Endometrial microvascular endothelial cells (primary cell): ENCODE measurements around the gene SLC6A1. TPM values are rescaled to one million over a fixed set of nuclear protein-coding genes. Genes with fewer than 3 reads are reported as not detected.

Source experiments
- in situ Hi-C: cut with HindIII; loops from 2 replicates; pipeline ENCODE4 v1.10.0; 2017; ENCODE audit warnings: low sequenced_read_pairs, low pct_unique_long_range_greater_than_20kb; ENCODE audit errors: inconsistent ontology term
- total RNA-seq: library from RNA; depleted of rRNA; stranded (reverse); fragments of >200 nt; gene quantifications from one replicate; pipeline ENCODE4 v1.2.3, GENCODE V29; 2015; ENCODE audit errors: inconsistent ontology term

SLC6A1 gene
- total RNA-seq, 1 donor from 2014 or later: not detected

DNA sequence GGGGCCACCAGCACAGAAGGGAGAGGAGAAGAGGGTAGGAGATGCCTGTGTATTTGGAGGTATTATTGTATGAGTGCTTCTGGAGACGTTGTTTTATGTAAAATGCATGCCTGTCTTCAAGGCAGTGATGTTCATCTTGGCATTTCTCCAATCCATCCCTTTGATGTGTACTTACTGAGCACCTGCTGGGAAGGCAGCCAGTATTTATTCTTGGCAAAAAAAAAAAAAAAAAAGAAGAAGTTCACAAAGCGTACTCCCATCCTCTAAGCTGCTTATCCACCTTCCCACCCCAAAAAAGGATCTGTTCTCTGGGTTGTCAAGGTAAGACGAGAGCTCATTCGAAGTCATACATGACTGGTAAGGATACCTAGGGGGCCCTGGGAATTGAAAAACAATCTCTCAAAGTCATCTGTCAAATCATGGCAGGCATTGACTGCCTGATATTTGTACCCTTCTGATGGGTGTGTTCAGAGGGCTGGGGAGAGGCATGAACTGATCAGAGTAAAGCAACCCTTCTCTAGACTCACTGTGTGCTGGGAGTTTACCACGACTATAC lies 30.0 kb upstream of the SLC6A1 start:
- in situ Hi-C loops: loop anchor here (25.0 kb wide), 1 partner anchor 100 kb away; no protein-coding TSS in a partner anchor

DNA sequence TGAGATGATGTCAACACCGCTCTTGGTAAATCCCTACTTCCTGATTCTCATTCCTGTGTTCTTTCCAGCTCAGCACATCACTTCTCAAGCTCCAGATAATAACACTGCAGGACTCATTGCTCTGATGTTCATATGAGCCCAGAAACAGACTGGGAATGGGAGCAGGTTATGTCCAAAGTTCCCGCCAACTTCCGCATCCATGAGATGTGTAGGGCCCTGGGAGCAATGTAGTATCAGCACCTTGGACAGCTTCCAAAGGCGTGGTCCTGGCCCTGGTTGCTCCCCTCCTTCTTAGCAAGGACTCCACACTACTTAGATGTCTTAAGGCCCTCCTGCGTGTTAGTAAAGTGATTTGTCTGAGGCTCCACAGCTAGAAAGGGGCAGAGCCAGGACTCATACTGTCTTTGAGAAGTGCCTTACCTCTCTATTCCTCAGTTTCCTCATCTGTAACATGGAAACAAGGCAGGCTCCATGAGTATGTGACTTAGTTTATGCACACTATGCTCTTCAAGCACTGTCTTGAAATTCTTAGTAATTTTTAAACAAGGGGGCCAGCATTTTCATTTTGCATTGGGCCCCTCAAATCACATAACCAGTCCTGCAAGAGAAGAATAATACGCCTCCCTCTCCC lies 27.9 kb upstream of the SLC6A1 start:
- in situ Hi-C loops: loop anchor here (25.0 kb wide), 1 partner anchor 98 kb away; no protein-coding TSS in a partner anchor

DNA sequence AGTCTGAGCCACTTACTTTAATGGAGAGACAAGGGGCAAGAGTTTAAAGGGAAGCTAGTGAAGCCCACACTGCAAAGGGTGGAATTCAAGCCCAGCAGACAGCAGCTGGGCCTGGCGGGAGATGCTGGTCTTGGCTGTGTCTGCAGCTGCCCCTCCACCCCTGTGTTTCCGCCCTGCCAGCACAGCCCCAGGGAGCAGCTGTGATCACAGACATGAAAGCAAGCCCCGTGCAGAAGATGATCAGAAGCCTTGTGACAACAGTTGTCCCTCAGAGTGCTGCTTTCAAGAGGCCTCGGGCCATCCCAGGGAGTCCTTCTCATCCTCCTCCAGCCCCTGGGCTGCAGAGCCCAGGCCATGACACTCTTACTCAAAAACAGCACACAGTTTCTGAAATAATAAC lies 24.1 kb upstream of the SLC6A1 start:
- in situ Hi-C loops: loop anchor here (25.0 kb wide), 1 partner anchor 94 kb away; no protein-coding TSS in a partner anchor

DNA sequence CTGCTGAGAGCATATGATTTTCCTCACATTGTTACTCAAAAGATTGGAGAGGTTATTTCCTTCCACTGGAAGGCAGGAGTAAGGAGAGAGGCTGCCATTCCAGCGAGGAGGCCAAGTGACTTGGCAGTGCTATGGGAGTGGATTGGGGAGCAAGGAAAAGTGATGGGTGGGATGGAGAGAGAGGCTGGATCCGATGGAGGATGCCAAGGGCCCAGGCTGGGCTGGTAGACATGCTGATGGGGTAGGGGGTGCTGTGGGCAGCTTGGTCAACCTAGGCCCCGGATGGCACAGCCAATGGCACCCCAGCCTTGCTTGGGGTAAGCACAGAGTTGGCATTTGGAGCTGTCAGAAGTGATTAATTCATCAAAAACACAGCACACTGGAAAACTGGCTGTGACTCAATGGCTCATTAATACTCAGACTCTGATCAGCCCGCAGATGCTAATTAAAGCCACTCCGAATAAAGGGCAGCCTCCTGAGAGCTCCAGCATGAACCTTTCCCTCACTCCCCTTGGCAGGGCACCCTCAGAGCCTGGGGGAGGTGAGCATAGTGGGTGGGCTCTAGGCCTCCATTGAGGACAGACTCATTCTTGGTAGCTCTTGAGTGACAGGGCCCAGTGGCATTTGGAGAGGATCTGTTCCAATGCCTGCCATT lies 22.1 kb upstream of the SLC6A1 start:
- in situ Hi-C loops: loop anchor here (25.0 kb wide), 1 partner anchor 92 kb away; no protein-coding TSS in a partner anchor

DNA sequence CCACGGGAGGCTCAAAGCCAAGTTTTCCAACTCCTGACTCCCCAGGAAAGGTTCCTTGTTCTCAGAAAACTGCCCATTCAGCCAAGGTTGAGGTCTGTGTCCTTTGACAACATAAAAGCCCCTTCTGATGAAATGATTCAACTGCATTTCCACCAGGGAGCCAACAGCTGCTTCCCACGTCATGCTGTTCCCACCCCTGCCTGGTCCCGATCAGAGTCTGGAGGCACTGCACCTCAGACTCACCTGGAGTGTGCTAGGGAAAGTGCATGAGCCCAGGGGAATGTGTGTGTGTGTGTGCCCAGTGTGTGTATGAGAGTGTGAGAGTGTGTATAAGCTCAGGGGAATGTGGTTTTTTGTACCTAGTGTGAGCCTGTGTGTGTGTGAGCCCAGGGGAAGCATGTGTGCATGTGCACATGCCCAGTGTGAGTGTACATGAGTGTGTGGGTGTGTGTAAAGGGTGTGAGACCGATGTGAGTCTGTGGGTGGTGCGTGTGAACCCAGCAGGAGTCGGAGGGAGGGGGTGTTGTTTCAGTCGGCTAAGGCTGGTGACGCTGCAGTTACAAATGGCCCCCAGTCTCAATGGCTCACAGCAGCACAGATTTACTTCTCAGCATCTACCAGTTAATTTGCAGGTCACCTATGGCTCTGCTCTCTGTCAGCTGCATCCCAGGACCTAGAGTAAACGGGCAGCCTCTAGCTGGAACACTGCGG lies 20.3 kb upstream of the SLC6A1 start:
- in situ Hi-C loops: loop anchor here (25.0 kb wide), 1 partner anchor 90 kb away; no protein-coding TSS in a partner anchor

DNA sequence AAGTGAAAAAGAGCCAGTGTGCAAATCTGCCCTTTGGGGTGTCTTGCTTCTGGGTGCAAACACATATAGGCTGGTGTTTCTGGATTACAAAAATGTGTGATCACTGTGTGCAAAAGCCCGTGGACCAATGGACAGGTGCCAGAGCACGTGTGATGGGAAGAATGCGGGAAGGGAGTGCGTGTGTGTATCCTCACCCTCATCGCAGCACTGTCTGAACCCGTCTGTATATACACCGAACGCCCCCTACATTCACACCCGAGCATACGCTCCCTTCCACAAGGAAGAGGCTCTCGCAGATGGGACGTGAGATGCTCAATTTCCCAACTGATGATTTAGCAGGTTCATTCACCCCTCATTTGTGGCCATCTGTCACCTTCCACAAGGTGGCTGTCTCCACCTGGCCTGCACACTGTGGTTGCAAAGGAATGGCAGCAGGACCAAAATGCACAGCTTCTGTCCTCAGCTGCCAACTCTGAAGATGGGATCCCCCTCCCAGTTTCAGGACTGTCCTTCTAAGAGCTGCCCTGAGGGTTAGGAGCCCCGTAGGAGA lies 19.4 kb upstream of the SLC6A1 start:
- in situ Hi-C loops: loop anchor here (25.0 kb wide), 1 partner anchor 89 kb away; no protein-coding TSS in a partner anchor

- in situ Hi-C loops: loop anchor here (25.0 kb wide), 1 partner anchor 88 kb away; no protein-coding TSS in a partner anchor
Observed at GRCh38 chr3:10974131-10974530, 18.4 kb upstream of the SLC6A1 start.

GRCh38 chr3:10974746-10975375 lies 17.7 kb upstream of the SLC6A1 start:
- in situ Hi-C loops: loop anchor here (25.0 kb wide), 1 partner anchor 87 kb away; no protein-coding TSS in a partner anchor

GRCh38 chr3:10975695-10976234 lies 16.8 kb upstream of the SLC6A1 start:
- in situ Hi-C loops: no loop called here

DNA sequence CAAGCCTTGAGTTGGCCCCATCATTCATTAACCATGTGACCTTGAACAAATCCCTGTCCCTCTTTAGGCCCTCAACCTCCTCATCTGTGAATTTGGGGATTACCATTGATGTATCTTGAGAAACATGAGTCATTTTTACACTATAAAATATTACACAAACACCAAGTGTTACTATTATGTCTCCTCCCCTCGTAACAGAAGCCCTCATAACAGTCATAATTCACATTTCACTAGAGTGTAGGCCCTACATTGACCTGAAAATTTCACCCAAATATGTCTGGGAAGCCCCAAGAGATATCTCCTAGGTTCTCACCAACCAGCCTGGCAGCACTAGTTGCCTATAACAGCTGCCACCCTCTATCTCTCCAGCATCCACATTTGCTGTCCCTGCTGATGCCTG lies 15.8 kb upstream of the SLC6A1 start:
- in situ Hi-C loops: no loop called here

- in situ Hi-C loops: no loop called here
Observed at GRCh38 chr3:10977892-10978510, 14.5 kb upstream of the SLC6A1 start.

DNA sequence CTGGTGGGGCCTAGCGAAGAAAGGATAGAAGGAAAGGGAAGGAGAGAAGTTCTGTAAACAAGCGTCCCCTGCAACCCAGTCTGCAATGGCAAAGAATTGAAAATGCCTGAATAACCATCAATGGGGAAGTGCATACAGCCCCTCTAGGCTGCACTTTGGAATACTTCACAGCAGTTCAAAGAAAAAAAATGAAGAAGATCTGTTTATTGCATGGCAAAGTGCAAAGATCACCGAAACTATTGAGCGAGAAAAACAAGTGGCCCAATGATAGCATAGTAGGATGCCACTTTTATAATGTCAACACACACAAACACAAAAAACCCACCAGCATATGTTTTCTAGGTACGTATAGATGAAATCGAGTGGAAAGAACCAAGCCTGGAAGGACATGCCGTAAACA lies 13.6 kb upstream of the SLC6A1 start:
- in situ Hi-C loops: no loop called here

DNA sequence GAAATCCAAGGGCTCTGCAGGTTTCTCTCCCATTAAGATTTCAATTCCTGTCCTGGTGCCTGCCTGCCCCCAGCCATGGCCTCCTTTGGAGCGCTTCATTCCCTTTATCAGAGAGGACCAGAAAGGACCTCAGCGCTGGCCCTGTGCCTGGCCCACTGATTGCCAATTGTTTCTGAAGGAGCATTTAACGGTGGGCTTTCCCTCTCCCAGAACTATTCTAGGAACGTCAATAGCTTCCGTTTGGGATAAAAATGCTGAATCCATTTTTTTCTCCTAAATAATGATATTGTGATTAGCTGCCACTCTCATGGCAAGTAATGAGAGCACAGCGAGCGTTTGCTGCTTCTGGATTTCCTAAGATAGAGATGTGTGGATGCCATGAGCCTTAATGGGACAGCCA lies 12.2 kb upstream of the SLC6A1 start:
- in situ Hi-C loops: no loop called here

DNA sequence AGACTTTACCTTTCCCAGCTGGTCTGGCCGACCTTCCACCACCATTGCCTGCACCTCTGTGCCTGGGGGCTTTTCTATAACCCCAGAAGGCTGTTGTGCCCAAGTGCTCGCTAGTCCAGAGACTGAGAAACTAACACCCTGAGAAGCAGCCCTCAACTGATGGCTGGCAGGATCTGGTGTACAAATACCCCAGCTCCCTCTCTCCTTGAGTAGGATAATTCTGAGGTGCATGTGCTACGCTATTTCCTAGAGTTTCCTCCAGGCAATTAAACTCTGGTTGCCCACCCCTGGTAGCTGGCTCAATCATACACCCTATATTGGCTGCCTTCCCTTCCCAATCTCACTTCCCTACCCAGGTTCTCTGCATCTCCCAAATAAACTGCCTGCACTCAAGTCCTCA lies 11.5 kb upstream of the SLC6A1 start:
- in situ Hi-C loops: no loop called here

- in situ Hi-C loops: no loop called here
Observed at GRCh38 chr3:10981961-10982360, 10.6 kb upstream of the SLC6A1 start.

GRCh38 chr3:10982782-10983181 lies 9.8 kb upstream of the SLC6A1 start:
- in situ Hi-C loops: no loop called here

GRCh38 chr3:10983219-10983916 lies 9.2 kb upstream of the SLC6A1 start:
- in situ Hi-C loops: no loop called here
